K562 (cell line): Measurements from ENCODE around the gene ALDH5A1. TPM values are rescaled to one million over a fixed set of nuclear protein-coding genes. Genes with fewer than 3 reads are reported as not detected.

Experiments
- ATAC-seq: fragments of 200-7000 bp; cut with Tn5 transposase; 3 replicates; pipeline ENCODE4 v1.9.1; 2020; ENCODE audit warnings: moderate library complexity
- BruUV-seq: library from RNA; stranded (reverse); fragments of 400-500 nt; replicated peaks from 2 replicates; lab custom pipeline; 2021; lab: Mats Ljungman, UMichigan
- CTCF ChIA-PET: fragments of 300-600 bp; formaldehyde crosslinking; extraction: SDS; loops from one replicate; lab custom pipeline; 2021; ENCODE audit warnings: low intra/inter-chr PET ratio; lab: Yijun Ruan, JAX
- POLR2A ChIA-PET: fragments of 300-600, 350-650 bp; sonication (Branson Sonifier 250); formaldehyde crosslinking; extraction: SDS; loops from one replicate; lab custom pipeline; 2021; ENCODE audit warnings: antibody characterized with exemption, inconsistent platforms; lab: Yijun Ruan, JAX
- DNase-seq, 4 experiments: peaks; one replicate each; pipeline versions ENCODE4 v3.0.0 to v3.0.0-alpha.2; 2011 to 2018; ENCODE audit warnings: low spot score in 3 of 4, mixed read lengths in 3 of 4; ENCODE audit errors: extremely low read depth in 1 of 4
- FAIRE-seq: peaks from 2 replicates; lab custom pipeline; 2011; peaks lifted over from hg19 to GRCh38; lab: Jason Lieb, UNC
- H2AFZ ChIP-seq: 2 replicates; pipeline ENCODE4 v1.6.0; 2011; ENCODE audit warnings: low read depth, low read length, control low read depth, inconsistent platforms
- H3K27ac ChIP-seq: fragments of 200-600 bp; 3 replicates; pipeline ENCODE4 v1.8.0; 2011; ENCODE audit warnings: low read depth, mild to moderate bottlenecking, control low read depth, inconsistent platforms, low read length, moderate library complexity, mixed read lengths; ENCODE audit errors: extremely low read depth
- H3K27me3 ChIP-seq, 2 experiments: fragments of 300-600 bp in 1 of 2; 2 replicates in 1 of 2; 3 replicates in 1 of 2; pipeline versions ENCODE4 v1.6.0 to v1.8.0; 2011; ENCODE audit warnings: inconsistent platforms in 2 of 2, low read length in 2 of 2, mild to moderate bottlenecking in 1 of 2, mixed read lengths in 1 of 2, moderate library complexity in 1 of 2; ENCODE audit not compliant: control insufficient read depth in 2 of 2, insufficient read depth in 2 of 2
- H3K36me3 ChIP-seq: fragments of 300-600 bp; 3 replicates; pipeline ENCODE4 v1.8.0; 2011; ENCODE audit warnings: mild to moderate bottlenecking, low read length, inconsistent platforms; ENCODE audit not compliant: control insufficient read depth, insufficient read depth
- H3K4me1 ChIP-seq, 2 experiments: fragments of 200-600 bp in 1 of 2; replicated peaks in 1 of 2; 2 replicates in 1 of 2; 3 replicates in 1 of 2; pipeline versions ENCODE4 v1.5.1 to v1.8.0; 2011; ENCODE audit warnings: inconsistent platforms in 2 of 2, low read length in 2 of 2, mild to moderate bottlenecking in 1 of 2, mixed read lengths in 1 of 2, moderate library complexity in 1 of 2; ENCODE audit not compliant: control insufficient read depth in 2 of 2, insufficient read depth in 2 of 2
- H3K4me2 ChIP-seq: 2 replicates; pipeline ENCODE4 v1.6.1; 2011; ENCODE audit warnings: low read length, control low read depth, inconsistent platforms, mixed read lengths; ENCODE audit not compliant: insufficient read depth
- H3K4me3 ChIP-seq: fragments of 200-600 bp; sonication (generic), shearing (Covaris generic); 2 replicates; pipeline ENCODE4 v1.5.1; 2016; ENCODE audit warnings: control low read depth, inconsistent platforms
- H3K79me2 ChIP-seq: fragments of 200-600 bp; 3 replicates; pipeline ENCODE4 v1.8.0; 2011; ENCODE audit warnings: low read length, inconsistent platforms; ENCODE audit not compliant: control insufficient read depth, insufficient read depth
- H3K9ac ChIP-seq, 2 experiments: 2 replicates each; pipeline versions ENCODE4 v1.6.0 to v1.6.1; 2011; ENCODE audit warnings: low read depth in 2 of 2, low read length in 2 of 2, control low read depth in 1 of 2, inconsistent platforms in 1 of 2, mild to moderate bottlenecking in 1 of 2, mixed read lengths in 1 of 2; ENCODE audit not compliant: insufficient read depth in 1 of 2
- H3K9me1 ChIP-seq: one replicate; pipeline ENCODE4 v1.6.0; 2011; ENCODE audit warnings: inconsistent platforms, mild to moderate bottlenecking, low read length, moderate library complexity; ENCODE audit not compliant: control insufficient read depth, insufficient read depth
- H3K9me3 ChIP-seq: replicated peaks from 2 replicates; pipeline ENCODE4 v1.5.1; 2011; ENCODE audit warnings: low read depth, low read length, inconsistent platforms; ENCODE audit not compliant: control insufficient read depth, insufficient read depth
- H4K20me1 ChIP-seq: replicated peaks from 2 replicates; pipeline ENCODE4 v1.6.1; 2011; ENCODE audit warnings: low read length, inconsistent platforms, mixed read lengths; ENCODE audit not compliant: control insufficient read depth, insufficient read depth
- CGGBP1 ChIP-seq: fragments of 250-450 bp; sonication (Bioruptor Pico); IDR thresholded peaks from 2 replicates; pipeline ENCODE4 v1.9.0; 2021; ENCODE audit warnings: mild to moderate bottlenecking
- CHD2 ChIP-seq: IDR thresholded peaks from 2 replicates; pipeline ENCODE4 v1.6.1; 2011; ENCODE audit warnings: low read depth, low read length
- FOS ChIP-seq: IDR thresholded peaks from 3 replicates; pipeline ENCODE4 v1.6.1; 2011; ENCODE audit not compliant: insufficient read length; ENCODE audit errors: extremely low read depth
- GABPB1 ChIP-seq: sonication (generic); formaldehyde crosslinking; IDR thresholded peaks from 2 replicates; pipeline ENCODE4 v1.8.0; 2022; ENCODE audit warnings: mild to moderate bottlenecking, missing genetic modification reagents
- MCM7 ChIP-seq, 2 experiments: fragments of 450-650 bp; IDR thresholded peaks; 2 replicates each; pipeline ENCODE4 v1.6.1; 2016 to 2018
- MECOM ChIP-seq: fragments of 250-450 bp; sonication (Bioruptor Pico); IDR thresholded peaks from 2 replicates; pipeline ENCODE4 v1.8.0; 2022; ENCODE audit warnings: inconsistent platforms
- MGA ChIP-seq: fragments of 450-650 bp; IDR thresholded peaks from 2 replicates; pipeline ENCODE4 v1.6.1; 2016; ENCODE audit warnings: mild to moderate bottlenecking, moderate library complexity
- PHF21A ChIP-seq: fragments of 450-650 bp; IDR thresholded peaks from 2 replicates; pipeline ENCODE4 v1.6.1; 2017; ENCODE audit warnings: low read depth, borderline replicate concordance
- TAF15 ChIP-seq: fragments of 200-400 bp; formaldehyde crosslinking; IDR thresholded peaks from 2 replicates; pipeline ENCODE4 v1.6.1; 2017; ENCODE audit warnings: mild to moderate bottlenecking, low read depth, low read length, moderate library complexity
- TBP ChIP-seq: optimal IDR thresholded peaks from 2 replicates; pipeline ENCODE3; 2011; ENCODE audit warnings: low read depth, low read length, improper control_type of control experiment
- ZNF395 ChIP-seq: fragments of 200-800 bp; sonication (Bioruptor generic); IDR thresholded peaks from 2 replicates; pipeline ENCODE4 v1.6.1; 2017; ENCODE audit warnings: missing genetic modification characterization, missing compliant biosample characterization
- WGBS: fragments of 100-300 bp; shearing (Covaris generic); methylation state at CpG from one replicate; pipeline ENCODE4 v1.1.6; 2016; ENCODE audit warnings: low coverage, mixed read lengths; ENCODE audit not compliant: insufficient coverage; ENCODE audit errors: missing lambda C conversion rate; 5-methylcytosine and 5-hydroxymethylcytosine counted together
- in situ Hi-C: fragments of 300-500 bp; cut with MboI; formaldehyde crosslinking; loops from 4 replicates; pipeline ENCODE4 v1.15.0; 2018; ENCODE audit warnings: inconsistent platforms, mixed read lengths
- intact Hi-C: fragments of 100-400 bp; cut with micrococcal nuclease; formaldehyde crosslinking; loops from 2 replicates; pipeline ENCODE4 v1.14.2; 2022
- polyA plus RNA-seq, 8 experiments: library from polyadenylated mRNA; depleted of rRNA in 4 of 8; stranded (reverse) in 5 of 8; unstranded in 3 of 8; fragments of >200 nt; fragmentation: Nextera tagmentation in 2 of 8; fragmentation: Illumina TruSeq in 1 of 8; extraction: Ambion mirVana in 2 of 8; extraction: Trizol in 1 of 8; gene quantifications; 2 replicates each; pipeline versions ENCODE4 v1.2.1 to v1.2.3, GENCODE V29; 2011 to 2014; ENCODE audit warnings: inconsistent platforms in 1 of 8, missing spikeins in 1 of 8
- total RNA-seq, 7 experiments: library from RNA; depleted of rRNA in 6 of 7; stranded (reverse); fragments of >200 nt in 6 of 7; fragmentation: Illumina TruSeq in 2 of 7; extraction: Trizol in 2 of 7; gene quantifications; 2 replicates each; pipeline versions ENCODE4 v1.2.1 to v1.2.3, GENCODE V29; 2011 to 2021; ENCODE audit warnings: low replicate concordance in 1 of 7

The ALDH5A1 gene
- total and polyA plus RNA-seq, 9 of the 15 experiments (the other 6 are each of a cell fraction or from before 2014, with no cell fraction given), result 2.2 to 19.7 (median 9.5) TPM

- Histone ChIP-seq H3K9me1 (no peaks in the 10 kb centered on the region), H3K9me3 (no peaks in the 10 kb centered on the region), H3K27me3 (no peaks in the 10 kb centered on the region), H3K36me3 (peaks cover 4% of the 10 kb centered on the region; the same call in 2 of the 3 replicates), H3K4me3 (no peak overlapping the region), H2AFZ (no peak overlapping the region), H3K9ac (no peak overlapping the region), H4K20me1 (no peaks in the 10 kb centered on the region), H3K4me1 (no peaks in the 10 kb centered on the region), H3K27ac (no peak overlapping the region), H3K79me2 (no peaks in the 10 kb centered on the region), H3K4me2 (no peak overlapping the region)
- ChIA-PET CTCF (no interaction called here), POLR2A (interaction anchor here (1.7 kb wide), 1 partner anchor 13 kb away, joined by 7 read pairs; no protein-coding TSS in a partner anchor)
- DNase-seq (no peak), ATAC-seq (no peak), FAIRE-seq (no peak)
- WGBS, result 44% methylated on average over 4 of the region's 4 CpGs
- intact Hi-C loops (no loop called here), in situ Hi-C loops (no loop called here)
- TSS peak; percentile 36 for BruUV-seq
- no peak for TF ChIP-seq CGGBP1
- TF ChIP-seq GABPB1 (CRISPR knock-in tag), result no peak
- no peak for TF ChIP-seq MGA
- no peak for TF ChIP-seq TBP
- TF ChIP-seq MECOM, result no peak
- TF ChIP-seq ZNF395 (CRISPR knock-in tag), result no peak
- no peak for TF ChIP-seq FOS
- no peak for TF ChIP-seq TAF15
- no peak for TF ChIP-seq CHD2
- TF ChIP-seq MCM7 (IDR thresholded peaks at IDR 0.05), result no peak
- TF ChIP-seq PHF21A, result no peak
These were observed 41.7 kb downstream of the ALDH5A1 start for GRCh38 chr6:24536466-24536865.
